ENCODE measurements around the gene RAB35.

Gene RAB35

GRCh38 chr12:120102189-120103043 is 14.1 kb downstream of the RAB35 start:
- DNase-seq = no peak

- no peak for DNase-seq
Measured at GRCh38 chr12:120101617-120102016, 14.9 kb downstream of the RAB35 start.

- DNase-seq = no peak
Measured at GRCh38 chr12:120101182-120101581, 15.4 kb downstream of the RAB35 start.

- DNase-seq = no peak
Measured at GRCh38 chr12:120100630-120101029, 15.9 kb downstream of the RAB35 start.

GRCh38 chr12:120099738-120100137 is 16.8 kb downstream of the RAB35 start:
- DNase-seq = no peak

GRCh38 chr12:120098756-120099470 is 17.6 kb downstream of the RAB35 start:
- no peak for DNase-seq

- no peak for DNase-seq
Measured at GRCh38 chr12:120096671-120097202, 19.8 kb downstream of the RAB35 start.

GRCh38 chr12:120095736-120096135 is 20.8 kb downstream of the RAB35 start:
- no peak for DNase-seq

- DNase-seq = no peak
Measured at GRCh38 chr12:120095331-120095730, 21.2 kb downstream of the RAB35 start.

- no peak for DNase-seq
Measured at GRCh38 chr12:120094485-120094884, 22.1 kb downstream of the RAB35 start.

GRCh38 chr12:120093592-120094355 is 22.8 kb downstream of the RAB35 start:
- DNase-seq = no peak

GRCh38 chr12:120093336-120093591 is 23.3 kb downstream of the RAB35 start:
- DNase-seq = no peak

- no peak for DNase-seq
Measured at GRCh38 chr12:120092551-120093335, 23.8 kb downstream of the RAB35 start.

- no peak for DNase-seq
Measured at GRCh38 chr12:120091371-120092090, 25.0 kb downstream of the RAB35 start.

GRCh38 chr12:120090626-120091295 is 25.8 kb downstream of the RAB35 start:
- DNase-seq = no peak

- no peak for DNase-seq
Measured at GRCh38 chr12:120090206-120090605, 26.3 kb downstream of the RAB35 start.

GRCh38 chr12:120089796-120090195 is 26.8 kb downstream of the RAB35 start:
- no peak for DNase-seq

- no peak for DNase-seq
Measured at GRCh38 chr12:120089105-120089504, 27.4 kb downstream of the RAB35 start.

- DNase-seq = peak; percentile 99
Measured at GRCh38 chr12:120086801-120087621, 29.5 kb downstream of the RAB35 start.

- no peak for DNase-seq
Measured at GRCh38 chr12:120085920-120086645, 30.5 kb downstream of the RAB35 start.
